GM12878 (cell line): Measurements from ENCODE around the gene OR1L8. TPM values are rescaled to one million over a fixed set of nuclear protein-coding genes. Genes with fewer than 3 reads are reported as not detected.

ENCODE experiments used
- ATAC-seq: fragments of 200-7000 bp; cut with Tn5 transposase; 3 replicates; pipeline ENCODE4 v1.9.1; 2020; ENCODE audit warnings: mild to moderate bottlenecking, moderate library complexity
- BruUV-seq: library from RNA; stranded (reverse); fragments of 400-500 nt; replicated peaks from 2 replicates; lab custom pipeline; 2021; lab: Mats Ljungman, UMichigan
- CTCF ChIA-PET: fragments of 300-600 bp; sonication (Branson Sonifier 250); formaldehyde crosslinking; extraction: SDS; loops from one replicate; lab custom pipeline; 2021; ENCODE audit warnings: inconsistent platforms; lab: Yijun Ruan, JAX
- POLR2A ChIA-PET: fragments of 350-600 bp; formaldehyde crosslinking; extraction: SDS; loops from one replicate; lab custom pipeline; 2021; ENCODE audit warnings: inconsistent platforms; lab: Charles Lee
- RAD21 ChIA-PET: fragments of 300-600 bp; sonication (Branson Sonifier 250); formaldehyde crosslinking; loops from one replicate; lab custom pipeline; 2023; ENCODE audit warnings: antibody characterized with exemption; ENCODE audit not compliant: unreplicated experiment; lab: Charles Lee
- SMC1A ChIA-PET: fragments of 300-600 bp; sonication (Branson Sonifier 250); formaldehyde crosslinking; loops from one replicate; lab custom pipeline; 2023; ENCODE audit not compliant: unreplicated experiment, uncharacterized antibody; lab: Charles Lee
- DNase-seq: peaks from one replicate; pipeline ENCODE4 v3.0.0-alpha.2; 2011; ENCODE audit warnings: low read depth, low spot score
- FAIRE-seq: peaks from 3 replicates; lab custom pipeline; 2011; peaks lifted over from hg19 to GRCh38; lab: Jason Lieb, UNC
- H2AFZ ChIP-seq: 2 replicates; pipeline ENCODE4 v1.6.0; 2011; ENCODE audit warnings: low read depth, low read length, control low read depth; ENCODE audit not compliant: control insufficient read depth
- H3K27ac ChIP-seq: 2 replicates; pipeline ENCODE4 v1.5.1; 2011; ENCODE audit warnings: control low read depth; ENCODE audit not compliant: control insufficient read depth, insufficient read depth
- H3K27me3 ChIP-seq, 2 experiments: replicated peaks in 1 of 2; 2 replicates each; pipeline versions ENCODE4 v1.6.0 to v1.6.1; 2011; ENCODE audit warnings: low read length in 1 of 2; ENCODE audit not compliant: control insufficient read depth in 2 of 2, insufficient read depth in 2 of 2
- H3K36me3 ChIP-seq, 2 experiments: 2 replicates each; pipeline ENCODE4 v1.5.1; 2011; ENCODE audit warnings: low read length in 1 of 2; ENCODE audit not compliant: control insufficient read depth in 2 of 2, insufficient read depth in 2 of 2
- H3K4me1 ChIP-seq: 2 replicates; pipeline ENCODE4 v1.6.1; 2011; ENCODE audit warnings: mild to moderate bottlenecking, low read length, moderate library complexity, mixed read lengths; ENCODE audit not compliant: control insufficient read depth, insufficient read depth
- H3K4me2 ChIP-seq: 2 replicates; pipeline ENCODE4 v1.6.0; 2011; ENCODE audit warnings: control low read depth; ENCODE audit not compliant: control insufficient read depth, insufficient read depth
- H3K4me3 ChIP-seq: fragments of 200-600 bp; sonication (generic); 2 replicates; pipeline ENCODE4 v1.5.1; 2016
- H3K79me2 ChIP-seq: 2 replicates; pipeline ENCODE4 v1.6.0; 2011; ENCODE audit warnings: low read length; ENCODE audit not compliant: control insufficient read depth, insufficient read depth
- H3K9ac ChIP-seq: 2 replicates; pipeline ENCODE4 v1.8.0; 2011; ENCODE audit warnings: low read length, control low read depth, mixed read lengths; ENCODE audit not compliant: control insufficient read depth, insufficient read depth
- H3K9me3 ChIP-seq: replicated peaks from 3 replicates; pipeline ENCODE4 v1.5.1; 2011; ENCODE audit warnings: mild to moderate bottlenecking, low read length; ENCODE audit not compliant: control insufficient read depth, insufficient read depth
- H4K20me1 ChIP-seq: 2 replicates; pipeline ENCODE4 v1.6.0; 2011; ENCODE audit not compliant: control insufficient read depth, insufficient read depth
- CBFB ChIP-seq: IDR thresholded peaks from 2 replicates; pipeline ENCODE4 v1.6.1; 2016; ENCODE audit warnings: antibody characterized with exemption, low read depth
- FOS ChIP-seq: IDR thresholded peaks from 3 replicates; pipeline ENCODE4 v1.6.1; 2011; ENCODE audit warnings: borderline replicate concordance; ENCODE audit not compliant: insufficient read length; ENCODE audit errors: extremely low read depth
- FOXM1 ChIP-seq: IDR thresholded peaks from 2 replicates; pipeline ENCODE4 v1.6.1; 2012; ENCODE audit warnings: low read depth, mild to moderate bottlenecking, inconsistent platforms, low read length, moderate library complexity
- IRF4 ChIP-seq: IDR thresholded peaks from 2 replicates; pipeline ENCODE4 v1.6.1; 2011; ENCODE audit warnings: low read depth, low read length
- MEF2B ChIP-seq: fragments of 450-650 bp; IDR thresholded peaks from 2 replicates; pipeline ENCODE4 v1.6.1; 2018; ENCODE audit warnings: mild to moderate bottlenecking, moderate library complexity; ENCODE audit not compliant: partially characterized antibody, poor library complexity, severe bottlenecking
- NR2C1 ChIP-seq: fragments of 450-650 bp; IDR thresholded peaks from 2 replicates; pipeline ENCODE4 v1.6.1; 2017; ENCODE audit warnings: antibody characterized with exemption, mild to moderate bottlenecking, moderate library complexity
- POLR2AphosphoS2 ChIP-seq: IDR thresholded peaks from 2 replicates; pipeline ENCODE4 v1.6.1; 2011; ENCODE audit warnings: low read depth, mild to moderate bottlenecking, low read length, improper control_type of control experiment, moderate library complexity
- YY1 ChIP-seq: IDR thresholded peaks from 2 replicates; pipeline ENCODE4 v1.6.1; 2011; ENCODE audit warnings: low read depth, mild to moderate bottlenecking, low read length
- ZNF274 ChIP-seq: IDR thresholded peaks from one replicate; pipeline ENCODE4 v1.8.0; 2011; ENCODE audit not compliant: insufficient read length, insufficient read depth
- WGBS: methylation state at CpG from one replicate; pipeline ENCODE4 v1.1.6; 2016; ENCODE audit warnings: low lambda C conversion rate; ENCODE audit not compliant: insufficient replicate concordance, insufficient coverage; ENCODE audit errors: missing lambda C conversion rate; 5-methylcytosine and 5-hydroxymethylcytosine counted together
- in situ Hi-C: fragments of 300-500 bp; cut with MboI; formaldehyde crosslinking; loops from 9 replicates; pipeline ENCODE4 v1.14.3; 2018; ENCODE audit warnings: mixed read lengths
- intact Hi-C: fragments of 100-400 bp; cut with micrococcal nuclease; formaldehyde crosslinking; loops from one replicate; pipeline ENCODE4 v1.14.2; 2022; ENCODE audit not compliant: unreplicated experiment
- polyA plus RNA-seq, 11 experiments: library from polyadenylated mRNA; depleted of rRNA in 4 of 11; unstranded in 6 of 11; stranded (reverse) in 5 of 11; fragments of >200 nt; fragmentation: Nextera tagmentation in 4 of 11; fragmentation: Illumina TruSeq in 1 of 11; extraction: Ambion mirVana in 4 of 11; extraction: Trizol in 1 of 11; gene quantifications; 1 replicate in 1 of 11; 2 replicates in 10 of 11; pipeline versions ENCODE4 v1.2.1 to v1.2.3, GENCODE V29; 2011 to 2016; ENCODE audit warnings: inconsistent platforms in 2 of 11, missing spikeins in 2 of 11, low read depth in 1 of 11
- total RNA-seq, 4 experiments: library from RNA; depleted of rRNA in 3 of 4; stranded (reverse); fragments of >200 nt in 3 of 4; fragmentation: Illumina TruSeq in 1 of 4; extraction: Trizol in 1 of 4; gene quantifications; 2 replicates each; pipeline versions ENCODE4 v1.2.1 to v1.2.3, GENCODE V29; 2013 to 2021
- TF ChIP-seq, protein P1 (sequence below): IDR thresholded peaks from 2 replicates; pipeline ENCODE4 v1.6.1; 2012; ENCODE audit warnings: low read depth, low read length, improper control_type of control experiment
- TF ChIP-seq, protein P2 (sequence below): fragments of 450-650 bp; formaldehyde crosslinking; IDR thresholded peaks from 2 replicates; pipeline ENCODE4 v1.5.0; 2022; ENCODE audit warnings: mild to moderate bottlenecking, missing genetic modification characterization
- TF ChIP-seq, protein P3 (sequence below): IDR thresholded peaks from 2 replicates; pipeline ENCODE4 v1.6.1; 2012; ENCODE audit warnings: low read length, inconsistent platforms
- TF ChIP-seq, protein P4 (sequence below): IDR thresholded peaks from 2 replicates; pipeline ENCODE4 v1.6.1; 2012; ENCODE audit warnings: low read depth, low read length, improper control_type of control experiment

The OR1L8 gene
- total and polyA plus RNA-seq, 10 of the 15 experiments (the other 5 are each of a cell fraction or from before 2014, with no cell fraction given) = not detected

DNA sequence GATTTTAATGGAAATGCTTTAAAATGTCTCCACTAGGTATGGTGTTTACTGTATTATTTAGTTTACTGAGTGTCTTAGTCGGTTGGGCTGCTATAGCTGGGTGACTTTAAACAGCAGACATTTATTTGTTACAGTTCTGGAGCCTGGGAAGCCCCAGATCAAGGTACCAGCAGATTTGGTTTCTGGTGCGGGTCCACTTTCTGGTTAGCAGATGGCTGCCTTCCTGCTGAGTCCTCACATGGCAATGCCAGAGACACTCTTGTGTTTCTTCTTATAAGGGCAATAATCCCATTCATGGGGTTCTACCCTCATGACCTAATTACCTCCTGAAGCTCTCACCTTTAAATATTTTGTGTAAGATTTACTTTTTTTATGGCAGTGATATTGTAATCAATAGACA is 65.0 kb downstream of the OR1L8 start:
- in situ Hi-C loops (no loop called here), intact Hi-C loops (no loop called here)
- Histone ChIP-seq H3K4me3 (no peak overlapping the region), H2AFZ (no peak overlapping the region), H3K36me3 (no peaks in the 10 kb centered on the region), H3K27me3 (no peaks in the 10 kb centered on the region), H3K9ac (no peak overlapping the region), H4K20me1 (no peaks in the 10 kb centered on the region), H3K4me2 (no peak overlapping the region), H3K9me3 (no peaks in the 10 kb centered on the region), H3K79me2 (no peaks in the 10 kb centered on the region), H3K4me1 (no peaks in the 10 kb centered on the region), H3K27ac (no peak overlapping the region)
- CTCF ChIA-PET = no interaction called here
- TF ChIP-seq, protein P1, sequence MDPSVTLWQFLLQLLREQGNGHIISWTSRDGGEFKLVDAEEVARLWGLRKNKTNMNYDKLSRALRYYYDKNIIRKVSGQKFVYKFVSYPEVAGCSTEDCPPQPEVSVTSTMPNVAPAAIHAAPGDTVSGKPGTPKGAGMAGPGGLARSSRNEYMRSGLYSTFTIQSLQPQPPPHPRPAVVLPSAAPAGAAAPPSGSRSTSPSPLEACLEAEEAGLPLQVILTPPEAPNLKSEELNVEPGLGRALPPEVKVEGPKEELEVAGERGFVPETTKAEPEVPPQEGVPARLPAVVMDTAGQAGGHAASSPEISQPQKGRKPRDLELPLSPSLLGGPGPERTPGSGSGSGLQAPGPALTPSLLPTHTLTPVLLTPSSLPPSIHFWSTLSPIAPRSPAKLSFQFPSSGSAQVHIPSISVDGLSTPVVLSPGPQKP = no peak
- TF ChIP-seq POLR2AphosphoS2 = no peak
- TF ChIP-seq CBFB = no peak
- TF ChIP-seq, protein P2, sequence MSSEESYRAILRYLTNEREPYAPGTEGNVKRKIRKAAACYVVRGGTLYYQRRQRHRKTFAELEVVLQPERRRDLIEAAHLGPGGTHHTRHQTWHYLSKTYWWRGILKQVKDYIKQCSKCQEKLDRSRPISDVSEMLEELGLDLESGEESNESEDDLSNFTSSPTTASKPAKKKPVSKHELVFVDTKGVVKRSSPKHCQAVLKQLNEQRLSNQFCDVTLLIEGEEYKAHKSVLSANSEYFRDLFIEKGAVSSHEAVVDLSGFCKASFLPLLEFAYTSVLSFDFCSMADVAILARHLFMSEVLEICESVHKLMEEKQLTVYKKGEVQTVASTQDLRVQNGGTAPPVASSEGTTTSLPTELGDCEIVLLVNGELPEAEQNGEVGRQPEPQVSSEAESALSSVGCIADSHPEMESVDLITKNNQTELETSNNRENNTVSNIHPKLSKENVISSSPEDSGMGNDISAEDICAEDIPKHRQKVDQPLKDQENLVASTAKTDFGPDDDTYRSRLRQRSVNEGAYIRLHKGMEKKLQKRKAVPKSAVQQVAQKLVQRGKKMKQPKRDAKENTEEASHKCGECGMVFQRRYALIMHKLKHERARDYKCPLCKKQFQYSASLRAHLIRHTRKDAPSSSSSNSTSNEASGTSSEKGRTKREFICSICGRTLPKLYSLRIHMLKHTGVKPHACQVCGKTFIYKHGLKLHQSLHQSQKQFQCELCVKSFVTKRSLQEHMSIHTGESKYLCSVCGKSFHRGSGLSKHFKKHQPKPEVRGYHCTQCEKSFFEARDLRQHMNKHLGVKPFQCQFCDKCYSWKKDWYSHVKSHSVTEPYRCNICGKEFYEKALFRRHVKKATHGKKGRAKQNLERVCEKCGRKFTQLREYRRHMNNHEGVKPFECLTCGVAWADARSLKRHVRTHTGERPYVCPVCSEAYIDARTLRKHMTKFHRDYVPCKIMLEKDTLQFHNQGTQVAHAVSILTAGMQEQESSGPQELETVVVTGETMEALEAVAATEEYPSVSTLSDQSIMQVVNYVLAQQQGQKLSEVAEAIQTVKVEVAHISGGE = no peak
- no peak for TF ChIP-seq MEF2B
- TF ChIP-seq, protein P3, sequence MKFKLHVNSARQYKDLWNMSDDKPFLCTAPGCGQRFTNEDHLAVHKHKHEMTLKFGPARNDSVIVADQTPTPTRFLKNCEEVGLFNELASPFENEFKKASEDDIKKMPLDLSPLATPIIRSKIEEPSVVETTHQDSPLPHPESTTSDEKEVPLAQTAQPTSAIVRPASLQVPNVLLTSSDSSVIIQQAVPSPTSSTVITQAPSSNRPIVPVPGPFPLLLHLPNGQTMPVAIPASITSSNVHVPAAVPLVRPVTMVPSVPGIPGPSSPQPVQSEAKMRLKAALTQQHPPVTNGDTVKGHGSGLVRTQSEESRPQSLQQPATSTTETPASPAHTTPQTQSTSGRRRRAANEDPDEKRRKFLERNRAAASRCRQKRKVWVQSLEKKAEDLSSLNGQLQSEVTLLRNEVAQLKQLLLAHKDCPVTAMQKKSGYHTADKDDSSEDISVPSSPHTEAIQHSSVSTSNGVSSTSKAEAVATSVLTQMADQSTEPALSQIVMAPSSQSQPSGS = no peak
- no peak for TF ChIP-seq FOXM1
- no peak for TF ChIP-seq FOS
- no peak for TF ChIP-seq YY1
- no peak for TF ChIP-seq NR2C1
- TF ChIP-seq ZNF274 = no peak
- TF ChIP-seq IRF4 = no peak
- TF ChIP-seq, protein P4, sequence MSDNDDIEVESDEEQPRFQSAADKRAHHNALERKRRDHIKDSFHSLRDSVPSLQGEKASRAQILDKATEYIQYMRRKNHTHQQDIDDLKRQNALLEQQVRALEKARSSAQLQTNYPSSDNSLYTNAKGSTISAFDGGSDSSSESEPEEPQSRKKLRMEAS = no peak
- WGBS = 17% methylated on average over 2 of the region's 2 CpGs
- POLR2A ChIA-PET = no interaction called here
- DNase-seq (no peak), ATAC-seq (no peak), FAIRE-seq (no peak)
- SMC1A ChIA-PET = no interaction called here
- BruUV-seq = no TSS peak
- RAD21 ChIA-PET = no interaction called here
